GM12872 (cell line): Measurements from ENCODE around the gene PRKG1.

Source experiments
- TF ChIP-seq, protein P1 (sequence below): IDR thresholded peaks from 3 replicates; pipeline ENCODE4 v1.5.1; 2011; ENCODE audit warnings: low read depth, mild to moderate bottlenecking, low read length, moderate library complexity; ENCODE audit not compliant: insufficient read depth

PRKG1 gene

DNA sequence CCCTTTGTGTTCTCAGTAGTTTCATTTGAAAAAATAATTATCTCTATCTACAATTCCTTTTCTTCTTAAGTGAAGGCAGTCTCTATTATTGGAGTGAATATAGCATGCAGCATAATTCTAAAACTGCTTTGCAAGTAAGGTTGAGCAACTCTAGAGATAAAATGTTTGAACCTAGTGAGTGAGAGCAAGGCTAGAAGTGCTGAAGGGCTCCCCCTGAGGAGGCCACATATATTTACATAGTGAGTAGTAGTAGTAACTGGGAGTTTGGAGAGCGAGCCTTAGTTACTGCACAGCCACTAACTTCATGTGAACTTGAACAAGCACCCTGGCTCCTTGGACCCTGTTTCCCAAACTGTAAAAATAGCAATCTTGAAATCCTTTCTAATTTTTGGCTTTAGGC is 1098.3 kb downstream of the PRKG1 start:
- TF ChIP-seq, protein P1, sequence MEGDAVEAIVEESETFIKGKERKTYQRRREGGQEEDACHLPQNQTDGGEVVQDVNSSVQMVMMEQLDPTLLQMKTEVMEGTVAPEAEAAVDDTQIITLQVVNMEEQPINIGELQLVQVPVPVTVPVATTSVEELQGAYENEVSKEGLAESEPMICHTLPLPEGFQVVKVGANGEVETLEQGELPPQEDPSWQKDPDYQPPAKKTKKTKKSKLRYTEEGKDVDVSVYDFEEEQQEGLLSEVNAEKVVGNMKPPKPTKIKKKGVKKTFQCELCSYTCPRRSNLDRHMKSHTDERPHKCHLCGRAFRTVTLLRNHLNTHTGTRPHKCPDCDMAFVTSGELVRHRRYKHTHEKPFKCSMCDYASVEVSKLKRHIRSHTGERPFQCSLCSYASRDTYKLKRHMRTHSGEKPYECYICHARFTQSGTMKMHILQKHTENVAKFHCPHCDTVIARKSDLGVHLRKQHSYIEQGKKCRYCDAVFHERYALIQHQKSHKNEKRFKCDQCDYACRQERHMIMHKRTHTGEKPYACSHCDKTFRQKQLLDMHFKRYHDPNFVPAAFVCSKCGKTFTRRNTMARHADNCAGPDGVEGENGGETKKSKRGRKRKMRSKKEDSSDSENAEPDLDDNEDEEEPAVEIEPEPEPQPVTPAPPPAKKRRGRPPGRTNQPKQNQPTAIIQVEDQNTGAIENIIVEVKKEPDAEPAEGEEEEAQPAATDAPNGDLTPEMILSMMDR: no peak

DNA sequence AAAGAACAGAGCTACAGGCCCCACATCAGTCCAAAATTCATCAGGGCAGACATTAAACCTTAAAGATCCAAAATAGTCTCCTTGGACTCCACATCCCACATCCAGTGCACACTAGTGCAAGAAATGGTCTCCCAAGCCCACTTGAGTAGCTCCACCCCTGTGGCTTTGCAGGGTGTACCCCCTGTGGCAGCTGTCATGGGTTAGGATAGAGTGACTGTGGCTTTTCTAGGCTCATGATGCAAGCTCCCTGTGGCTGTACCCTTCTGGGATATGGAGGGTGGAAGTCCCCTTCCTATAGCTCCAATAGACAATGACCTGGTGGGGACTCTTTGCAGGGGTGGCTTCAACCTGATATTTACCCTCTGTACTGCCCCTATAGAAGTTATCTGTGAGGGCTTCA is 1111.0 kb downstream of the PRKG1 start:
- TF ChIP-seq, protein P1: no peak

- TF ChIP-seq, protein P1: no peak
Measured at GRCh38 chr10:52187521-52188258, 1113.4 kb downstream of the PRKG1 start.

DNA sequence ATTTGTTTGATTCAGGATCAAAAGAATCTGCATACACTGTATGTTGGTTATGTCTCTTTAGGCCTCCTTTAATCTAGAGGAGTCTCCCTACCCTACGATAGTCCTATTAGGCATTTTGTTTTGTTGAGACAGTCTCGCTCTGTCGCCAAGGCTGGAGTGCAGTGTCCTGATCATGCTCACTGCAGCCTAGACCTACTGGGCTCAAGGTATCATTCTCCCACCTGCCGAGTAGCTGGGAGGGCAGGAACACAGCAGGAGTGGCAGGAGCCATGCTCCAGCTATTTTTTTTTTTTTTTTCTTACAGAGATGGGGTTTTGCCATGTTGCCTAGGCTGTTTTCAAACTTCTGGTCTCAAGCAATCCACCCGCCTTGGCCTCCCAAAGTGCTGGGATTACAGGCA is 1116.8 kb downstream of the PRKG1 start:
- TF ChIP-seq, protein P1: no peak

DNA sequence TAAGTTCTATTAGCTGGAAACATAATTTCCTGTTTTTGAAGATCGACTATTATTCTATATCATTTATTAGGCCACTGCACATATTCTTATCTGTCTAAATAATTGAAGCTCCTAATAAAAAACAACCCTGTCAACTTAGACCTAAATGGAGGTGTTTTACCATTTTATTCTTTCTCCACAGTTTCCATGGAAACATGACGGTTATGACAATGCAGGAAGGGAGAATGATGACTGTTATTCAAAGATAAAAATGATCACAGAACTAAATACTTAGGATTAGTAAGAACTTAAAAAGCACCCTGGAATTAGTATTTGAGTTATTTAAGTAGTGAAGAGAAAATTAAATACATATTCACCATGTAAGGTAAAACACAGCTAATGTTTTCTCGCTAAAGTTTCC is 1119.9 kb downstream of the PRKG1 start:
- TF ChIP-seq, protein P1: no peak

- TF ChIP-seq, protein P1: no peak
Measured at GRCh38 chr10:52194716-52195115, 1120.4 kb downstream of the PRKG1 start.

DNA sequence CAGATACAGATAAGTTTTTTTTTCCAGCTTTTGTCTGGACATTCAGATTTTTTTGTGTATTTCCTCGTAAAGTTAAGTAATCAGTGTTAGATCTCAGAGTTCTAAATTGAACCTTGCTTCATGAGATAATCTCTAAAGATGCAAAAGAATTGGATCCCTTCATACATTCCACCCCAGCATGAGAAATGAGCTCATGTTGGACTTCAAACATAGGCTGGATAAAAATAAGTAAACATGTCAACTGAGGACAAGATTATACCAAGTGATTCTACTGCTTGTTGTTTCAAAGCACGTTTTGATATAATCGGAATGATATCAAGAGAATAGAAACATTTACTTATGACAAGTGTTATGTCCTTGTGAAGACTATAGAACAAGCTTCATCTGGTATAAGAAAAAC is 1122.8 kb downstream of the PRKG1 start:
- TF ChIP-seq, protein P1: no peak
